Kidney (tissue), 14 donors: Measurements from ENCODE around the gene PIK3CB. TPM values are rescaled to one million over a fixed set of nuclear protein-coding genes. Genes with fewer than 3 reads are reported as not detected.
"Not testable (repeated sequence)": the region's sequence is repeated elsewhere in the genome, so short reads cannot be mapped to it uniquely, and the experiment has no call there.

Experiments
- DNase-seq, 5 donors: peaks; one replicate each; pipeline ENCODE4 v3.0.0-alpha.2; 2013 to 2020
- FAIRE-seq: peaks from 2 replicates; lab custom pipeline; 2012; peaks lifted over from hg19 to GRCh38; lab: Jason Lieb, UNC
- H3K27ac ChIP-seq, 2 donors: one replicate each; pipeline ENCODE4 v1.7.0; 2013; ENCODE audit warnings: low read depth in 2 of 2, low read length in 2 of 2, inconsistent platforms in 1 of 2
- H3K27me3 ChIP-seq: one replicate; pipeline ENCODE4 v1.7.1; 2013; ENCODE audit warnings: low read length, inconsistent platforms; ENCODE audit not compliant: control insufficient read depth, insufficient read depth
- H3K36me3 ChIP-seq, 3 donors: one replicate each; pipeline versions ENCODE4 v1.7.0 to v1.7.1; 2013; ENCODE audit warnings: low read length in 3 of 3, control low read depth in 1 of 3, inconsistent platforms in 1 of 3; ENCODE audit not compliant: insufficient read depth in 3 of 3, control insufficient read depth in 2 of 3
- H3K4me1 ChIP-seq, 3 donors: one replicate each; pipeline versions ENCODE4 v1.7.0 to v1.7.1; 2013; ENCODE audit warnings: low read length in 3 of 3, inconsistent platforms in 1 of 3, low read depth in 1 of 3; ENCODE audit not compliant: control insufficient read depth in 2 of 3, insufficient read depth in 2 of 3
- H3K4me3 ChIP-seq, 3 donors: one replicate each; pipeline versions ENCODE4 v1.7.0 to v1.8.1; 2013; ENCODE audit warnings: low read length in 3 of 3, control low read depth in 1 of 3, inconsistent platforms in 1 of 3
- H3K9ac ChIP-seq, 3 donors: one replicate each; pipeline versions ENCODE4 v1.7.0 to v1.7.1; 2013; ENCODE audit warnings: low read length in 3 of 3, control low read depth in 1 of 3, inconsistent platforms in 1 of 3
- H3K9me3 ChIP-seq, 3 donors: one replicate each; pipeline versions ENCODE4 v1.7.0 to v1.7.1; 2013; ENCODE audit warnings: low read length in 3 of 3, control low read depth in 1 of 3, inconsistent platforms in 1 of 3; ENCODE audit not compliant: control insufficient read depth in 2 of 3, insufficient read depth in 1 of 3
- intact Hi-C: fragments of 100-400 bp; cut with DNase I; formaldehyde crosslinking; loops from one replicate; pipeline ENCODE4 v1.11.1; 2022
- polyA plus RNA-seq: library from polyadenylated mRNA; stranded (reverse); fragments of 350-450 nt; fragmentation: Illumina TruSeq; extraction: RNeasy Lipid Tissue Mini Kit (QIAGEN cat#74804); gene quantifications from one replicate; pipeline ENCODE4 v1.2.3, GENCODE V29; 2014; ENCODE audit warnings: low read depth, low replicate concordance; ENCODE audit not compliant: insufficient read depth
- total RNA-seq: library from RNA; stranded (reverse); fragmentation: NEBNext Ultra II Directional; extraction: Animal tissue kit (Norgen Biotek cat#: 25700); gene quantifications from one replicate; pipeline ENCODE4 v1.2.1, GENCODE V29; 2021
- TF ChIP-seq, protein P1 (sequence below): IDR thresholded peaks from 3 replicates; pipeline ENCODE4 v1.5.1; 2012; ENCODE audit warnings: mild to moderate bottlenecking, moderate library complexity, borderline replicate concordance; ENCODE audit not compliant: insufficient read depth; ENCODE audit errors: extremely low read depth
- donor health status: control.
- donor health status: control.
- donor health status: control.
- donor health status: control.
- donor health status: control.
- donor health status: DM: yes; HTN: yes; CAD: no.
- donor health status: Normal renal cell carcinoma (clear cell type).

PIK3CB gene
- total and polyA plus RNA-seq, 2 donors from 2014 or later: 20.1 to 48.0 TPM

DNA sequence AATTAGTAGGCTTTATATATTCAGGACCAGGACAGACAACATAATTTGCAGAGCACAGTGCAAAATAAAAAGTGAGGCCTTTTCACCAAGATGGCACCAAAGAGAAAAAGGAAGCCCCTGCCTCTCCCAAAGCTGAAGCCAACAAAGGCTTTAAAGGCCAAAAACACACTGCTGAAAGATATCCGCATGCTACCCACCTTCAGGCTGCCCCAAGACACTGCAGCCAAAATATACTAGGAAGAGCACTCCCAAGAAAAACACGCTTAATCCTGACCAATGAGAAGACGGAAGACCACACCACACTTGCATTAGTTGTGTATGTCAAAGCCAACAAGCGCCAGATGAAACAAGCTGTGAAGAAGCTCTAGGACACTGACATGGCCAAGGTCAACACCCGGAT lies 38.0 kb downstream of the PIK3CB start:
- intact Hi-C loops: no loop called here
- DNase-seq (no peak), FAIRE-seq (no peak)
- Histone ChIP-seq H3K4me3 (no peak overlapping the region), H3K36me3 (peaks cover 0 to 10% (median 0%) of the 10 kb centered on the region in 3 donors), H3K9ac (no peak overlapping the region), H3K9me3 (no peaks in the 10 kb centered on the region), H3K27ac (no peak overlapping the region), H3K4me1 (no peaks in the 10 kb centered on the region), H3K27me3 (no peaks in the 10 kb centered on the region)
- TF ChIP-seq, protein P1, sequence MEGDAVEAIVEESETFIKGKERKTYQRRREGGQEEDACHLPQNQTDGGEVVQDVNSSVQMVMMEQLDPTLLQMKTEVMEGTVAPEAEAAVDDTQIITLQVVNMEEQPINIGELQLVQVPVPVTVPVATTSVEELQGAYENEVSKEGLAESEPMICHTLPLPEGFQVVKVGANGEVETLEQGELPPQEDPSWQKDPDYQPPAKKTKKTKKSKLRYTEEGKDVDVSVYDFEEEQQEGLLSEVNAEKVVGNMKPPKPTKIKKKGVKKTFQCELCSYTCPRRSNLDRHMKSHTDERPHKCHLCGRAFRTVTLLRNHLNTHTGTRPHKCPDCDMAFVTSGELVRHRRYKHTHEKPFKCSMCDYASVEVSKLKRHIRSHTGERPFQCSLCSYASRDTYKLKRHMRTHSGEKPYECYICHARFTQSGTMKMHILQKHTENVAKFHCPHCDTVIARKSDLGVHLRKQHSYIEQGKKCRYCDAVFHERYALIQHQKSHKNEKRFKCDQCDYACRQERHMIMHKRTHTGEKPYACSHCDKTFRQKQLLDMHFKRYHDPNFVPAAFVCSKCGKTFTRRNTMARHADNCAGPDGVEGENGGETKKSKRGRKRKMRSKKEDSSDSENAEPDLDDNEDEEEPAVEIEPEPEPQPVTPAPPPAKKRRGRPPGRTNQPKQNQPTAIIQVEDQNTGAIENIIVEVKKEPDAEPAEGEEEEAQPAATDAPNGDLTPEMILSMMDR: no peak

DNA sequence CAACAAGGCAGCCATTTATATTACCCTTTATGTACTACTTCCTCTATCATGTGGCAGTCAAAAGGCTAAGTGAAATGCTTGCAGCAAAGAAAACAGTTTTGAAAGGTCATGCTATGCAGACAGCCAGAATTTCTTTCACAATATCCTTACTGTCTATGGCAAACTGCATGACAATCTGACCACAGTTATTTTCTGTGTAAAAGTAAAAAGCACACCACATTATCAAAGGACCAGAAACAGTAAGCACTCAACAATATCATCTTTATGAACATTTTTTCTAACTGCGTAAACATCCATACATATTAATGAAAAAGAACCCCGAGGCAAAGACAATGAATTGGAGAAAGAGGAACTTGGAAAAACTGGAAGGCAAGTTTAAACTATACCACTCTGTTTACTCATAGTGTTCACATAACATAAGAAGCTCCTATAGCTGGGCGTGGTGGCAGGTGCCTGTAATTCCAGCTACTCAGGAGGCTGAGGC lies 47.9 kb downstream of the PIK3CB start:
- no peak for FAIRE-seq
- Histone ChIP-seq H3K9ac (no peak overlapping the region), H3K36me3 (peaks cover 0 to 2% (median 0%) of the 10 kb centered on the region in 3 donors), H3K27me3 (no peaks in the 10 kb centered on the region), H3K9me3 (no peaks in the 10 kb centered on the region), H3K27ac (no peak overlapping the region), H3K4me1 (peaks cover 0 to 3% (median 0%) of the 10 kb centered on the region in 3 donors), H3K4me3 (no peak overlapping the region)
- peak in 1 of 5 donors; percentile 9 for DNase-seq
- intact Hi-C loops: no loop called here
- TF ChIP-seq, protein P1: no peak

DNA sequence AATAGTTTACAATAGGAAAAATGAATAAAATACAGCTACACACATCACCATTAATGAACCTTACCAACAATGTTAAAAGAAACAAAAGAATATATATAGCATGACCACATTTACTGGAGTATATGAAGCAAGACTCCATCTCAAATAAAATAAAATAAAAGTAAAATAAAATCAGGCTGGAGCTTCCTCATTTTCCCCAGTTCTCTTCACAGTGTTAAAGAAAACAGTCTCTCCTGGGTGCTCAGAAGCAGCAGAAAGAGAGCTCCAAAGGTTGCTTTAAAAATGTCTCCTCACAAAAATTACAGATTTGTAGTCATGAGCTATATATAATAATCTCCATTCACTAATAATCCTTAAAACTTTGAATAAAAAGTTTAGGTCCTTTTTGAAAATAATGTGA lies 48.8 kb downstream of the PIK3CB start:
- no peak overlapping the region for H3K9ac ChIP-seq
- H3K27ac ChIP-seq: no peak overlapping the region
- no peaks in the 10 kb centered on the region for H3K9me3 ChIP-seq
- intact Hi-C loops: no loop called here
- no peak overlapping the region for H3K4me3 ChIP-seq
- DNase-seq (no peak), FAIRE-seq (no peak)
- H3K27me3 ChIP-seq: no peaks in the 10 kb centered on the region
- H3K4me1 ChIP-seq: peaks cover 0 to 3% (median 0%) of the 10 kb centered on the region in 3 donors
- peaks cover 0 to 2% (median 0%) of the 10 kb centered on the region in 3 donors for H3K36me3 ChIP-seq
- TF ChIP-seq, protein P1: no peak

DNA sequence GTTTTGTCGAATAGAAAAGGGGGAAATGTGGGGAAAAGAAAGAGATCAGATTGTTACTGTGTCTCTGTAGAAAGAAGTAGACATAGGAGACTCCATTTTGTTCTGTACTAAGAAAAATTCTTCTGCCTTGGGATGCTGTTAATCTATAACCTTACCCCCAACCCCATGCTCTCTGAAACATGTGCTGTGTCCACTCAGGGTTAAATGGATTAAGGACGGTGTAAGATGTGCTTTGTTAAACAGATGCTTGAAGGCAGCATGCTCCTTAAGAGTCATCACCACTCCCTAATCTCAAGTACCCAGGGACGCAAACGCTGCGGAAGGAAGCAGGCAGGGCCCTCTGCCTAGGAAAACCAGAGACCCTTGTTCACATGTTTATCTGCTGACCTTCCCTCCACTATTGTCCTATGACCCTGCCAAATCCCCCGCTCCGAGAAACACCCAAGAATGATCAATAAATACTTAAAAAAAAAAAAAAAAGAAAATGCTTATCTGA lies 49.3 kb downstream of the PIK3CB start:
- H3K4me1 ChIP-seq, H3K27me3 ChIP-seq, FAIRE-seq, H3K9ac ChIP-seq, H3K9me3 ChIP-seq, H3K27ac ChIP-seq, DNase-seq, H3K4me3 ChIP-seq, H3K36me3 ChIP-seq, intact Hi-C loops: not testable (repeated sequence)
